ENCODE measurements around the gene NPPC. TPM values are rescaled to one million over a fixed set of nuclear protein-coding genes. Genes with fewer than 3 reads are reported as not detected.

NPPC gene
- total RNA-seq, 4 donors from 2014 or later = not detected

GRCh38 chr2:231965102-231965501 is 38.9 kb upstream of the NPPC start:
- H3K4me3 ChIP-seq = no peak overlapping the region
- 68% methylated on average over 1 of the region's 1 CpG for WGBS
- no peak for DNase-seq (ENCODE audit: low spot score in 2 of 2)
- no peaks in the 10 kb centered on the region for H3K36me3 ChIP-seq
- no peak overlapping the region for H3K27ac ChIP-seq
- H3K27me3 ChIP-seq = no peaks in the 10 kb centered on the region
- H3K4me1 ChIP-seq = peaks cover 28% of the 10 kb centered on the region
- TF ChIP-seq POLR2AphosphoS5 (IDR thresholded peaks at IDR 0.05) (no peak), CTCF (IDR thresholded peaks at IDR 0.05) (no peak), EP300 (IDR thresholded peaks at IDR 0.05) (no peak), POLR2A (IDR thresholded peaks at IDR 0.05) (no peak)
- H3K9me3 ChIP-seq = no peaks in the 10 kb centered on the region

GRCh38 chr2:231961349-231962166 is 35.4 kb upstream of the NPPC start, which contains the start of gene DIS3L2:
DIS3L2 (plus strand) TSS chr2:231961713; CDS start chr2:232014928, 53,215 bp downstream.
- peak; percentile 84 to 85 for DNase-seq (ENCODE audit: low spot score in 2 of 2)
- Histone ChIP-seq H3K4me1 (peaks cover 28% of the 10 kb centered on the region), H3K9me3 (no peaks in the 10 kb centered on the region), H3K27me3 (no peaks in the 10 kb centered on the region), H3K27ac (peak within 1 kb of the TSS; percentile 77), H3K36me3 (no peaks in the 10 kb centered on the region), H3K4me3 (peak within 1 kb of the TSS; percentile 93)
- TF ChIP-seq POLR2AphosphoS5 (IDR thresholded peaks at IDR 0.05) (peak in 1 of 3 donors; percentile 96), EP300 (IDR thresholded peaks at IDR 0.05) (no peak), CTCF (IDR thresholded peaks at IDR 0.05) (no peak), POLR2A (IDR thresholded peaks at IDR 0.05) (peak; percentile 21 to 26)
- 2% methylated on average over 10 of the region's 83 CpGs for WGBS

GRCh38 chr2:231960810-231961348 is 34.7 kb upstream of the NPPC start:
- Histone ChIP-seq H3K27me3 (no peaks in the 10 kb centered on the region), H3K36me3 (no peaks in the 10 kb centered on the region), H3K4me3 (peak overlapping the region; percentile 93), H3K9me3 (no peaks in the 10 kb centered on the region), H3K4me1 (peaks cover 28% of the 10 kb centered on the region), H3K27ac (peak overlapping the region; percentile 77)
- no peak for DNase-seq (ENCODE audit: low spot score in 2 of 2)
- WGBS = 51% methylated on average over 18 of the region's 18 CpGs
- TF ChIP-seq EP300 (IDR thresholded peaks at IDR 0.05) (no peak), POLR2A (IDR thresholded peaks at IDR 0.05) (no peak), POLR2AphosphoS5 (IDR thresholded peaks at IDR 0.05) (no peak), CTCF (IDR thresholded peaks at IDR 0.05) (no peak)

GRCh38 chr2:231957913-231958763 is 31.9 kb upstream of the NPPC start:
- TF ChIP-seq POLR2AphosphoS5 (IDR thresholded peaks at IDR 0.05) = no peak
- no peak for TF ChIP-seq CTCF (IDR thresholded peaks at IDR 0.05)
- no peak for TF ChIP-seq POLR2A (IDR thresholded peaks at IDR 0.05)
- TF ChIP-seq EP300 (IDR thresholded peaks at IDR 0.05) = no peak

More at GRCh38 chr2:231957913-231958763, 31.9 kb upstream of the NPPC start:
- whole genome bisulfite sequencing = 59% methylated on average over 4 of the region's 4 CpGs
- Histone ChIP-seq H3K27ac (no peak overlapping the region), H3K4me3 (no peak overlapping the region), H3K9me3 (no peaks in the 10 kb centered on the region), H3K27me3 (no peaks in the 10 kb centered on the region), H3K36me3 (no peaks in the 10 kb centered on the region), H3K4me1 (peaks cover 18% of the 10 kb centered on the region)
- DNase-seq (ENCODE audit: low spot score in 2 of 2) = no peak
